Karpas-422 (cell line): Measurements from ENCODE around the gene GRM4. TPM values are rescaled to one million over a fixed set of nuclear protein-coding genes. Genes with fewer than 3 reads are reported as not detected.

Experiments used
- DNase-seq: peaks from one replicate; pipeline ENCODE4 v3.0.0-alpha.2; 2015
- H2AFZ ChIP-seq: fragments of 200-600 bp; sonication (generic); 2 replicates; pipeline ENCODE4 v1.6.1; 2014; ENCODE audit warnings: antibody characterized with exemption, low read length, mixed read lengths
- H3K27ac ChIP-seq: fragments of 200-600 bp; sonication (generic); 2 replicates; pipeline ENCODE4 v1.5.1; 2014; ENCODE audit warnings: mild to moderate bottlenecking, low read length, moderate library complexity
- H3K27me3 ChIP-seq: fragments of 200-600 bp; sonication (generic); 2 replicates; pipeline ENCODE4 v1.6.1; 2014; ENCODE audit warnings: low read length, mixed read lengths
- H3K36me3 ChIP-seq: fragments of 200-600 bp; sonication (generic); 2 replicates; pipeline ENCODE4 v1.6.1; 2014; ENCODE audit warnings: low read length, mixed read lengths; ENCODE audit not compliant: insufficient read depth
- H3K4me1 ChIP-seq: fragments of 200-600 bp; sonication (generic); 2 replicates; pipeline ENCODE4 v1.6.1; 2014; ENCODE audit warnings: mild to moderate bottlenecking, low read length, mixed read lengths
- H3K4me2 ChIP-seq: fragments of 200-600 bp; sonication (generic); 2 replicates; pipeline ENCODE4 v1.6.1; 2014; ENCODE audit warnings: low read length, low read depth, mild to moderate bottlenecking; ENCODE audit not compliant: poor library complexity, severe bottlenecking
- H3K4me3 ChIP-seq: fragments of 200-600 bp; sonication (generic); 2 replicates; pipeline ENCODE4 v1.5.1; 2014; ENCODE audit warnings: mild to moderate bottlenecking, antibody characterized with exemption, low read length, mixed read lengths
- H3K79me2 ChIP-seq: fragments of 200-600 bp; sonication (generic); 2 replicates; pipeline ENCODE4 v1.6.1; 2014; ENCODE audit warnings: mild to moderate bottlenecking, low read length, mixed read lengths
- H3K9ac ChIP-seq: fragments of 200-600 bp; sonication (generic); 2 replicates; pipeline ENCODE4 v1.6.0; 2014; ENCODE audit warnings: low read length
- H3K9me2 ChIP-seq: fragments of 200-600 bp; sonication (generic), shearing (Covaris generic); replicated peaks from 2 replicates; pipeline ENCODE4 v1.6.0; 2014; ENCODE audit warnings: mild to moderate bottlenecking, low read length, moderate library complexity; ENCODE audit not compliant: insufficient read depth
- H3K9me3 ChIP-seq: fragments of 300-700, 200-600 bp; sonication (generic); 2 replicates; pipeline ENCODE4 v1.6.1; 2014; ENCODE audit warnings: low read length, mixed read lengths
- H4K20me1 ChIP-seq: fragments of 200-600 bp; sonication (generic); 2 replicates; pipeline ENCODE4 v1.6.1; 2014; ENCODE audit warnings: mild to moderate bottlenecking, antibody characterized with exemption, low read length, low read depth; ENCODE audit not compliant: insufficient read depth
- total RNA-seq: library from RNA; depleted of rRNA; stranded (reverse); fragments of >200 nt; shearing (Covaris generic); gene quantifications from 2 replicates; pipeline ENCODE4 v1.2.3, GENCODE V29; 2014; ENCODE audit warnings: low replicate concordance

Gene GRM4
- total RNA-seq, 1 experiment from 2014 or later, result not detected

GRCh38 chr6:34095741-34096140 lies 50.1 kb downstream of the GRM4 start:
- H3K36me3 ChIP-seq, result no peaks in the 10 kb centered on the region
- no peak overlapping the region for H3K27ac ChIP-seq
- no peaks in the 10 kb centered on the region for H4K20me1 ChIP-seq
- no peaks in the 10 kb centered on the region for H3K4me1 ChIP-seq
- no peaks in the 10 kb centered on the region for H3K79me2 ChIP-seq
- no peak overlapping the region for H2AFZ ChIP-seq
- H3K9me3 ChIP-seq, result no peaks in the 10 kb centered on the region
- H3K4me2 ChIP-seq, result no peak overlapping the region
- H3K4me3 ChIP-seq, result no peak overlapping the region
- H3K9ac ChIP-seq, result no peak overlapping the region
- no peak for DNase-seq
- no peaks in the 10 kb centered on the region for H3K9me2 ChIP-seq
- no peaks in the 10 kb centered on the region for H3K27me3 ChIP-seq

GRCh38 chr6:34095136-34095505 lies 50.8 kb downstream of the GRM4 start:
- Histone ChIP-seq H3K9ac (no peak overlapping the region), H3K27me3 (no peaks in the 10 kb centered on the region), H3K4me2 (no peak overlapping the region), H3K4me3 (no peak overlapping the region), H3K4me1 (no peaks in the 10 kb centered on the region), H3K9me2 (no peaks in the 10 kb centered on the region), H2AFZ (no peak overlapping the region), H3K36me3 (no peaks in the 10 kb centered on the region), H4K20me1 (no peaks in the 10 kb centered on the region), H3K27ac (no peak overlapping the region), H3K9me3 (no peaks in the 10 kb centered on the region), H3K79me2 (no peaks in the 10 kb centered on the region)
- DNase-seq, result no peak

GRCh38 chr6:34094474-34095135 lies 51.3 kb downstream of the GRM4 start:
- no peak for DNase-seq
- H3K4me2 ChIP-seq, result no peak overlapping the region
- H3K9ac ChIP-seq, result no peak overlapping the region
- no peaks in the 10 kb centered on the region for H3K36me3 ChIP-seq
- no peak overlapping the region for H3K4me3 ChIP-seq
- no peaks in the 10 kb centered on the region for H3K27me3 ChIP-seq
- H2AFZ ChIP-seq, result no peak overlapping the region
- no peaks in the 10 kb centered on the region for H3K9me3 ChIP-seq
- no peaks in the 10 kb centered on the region for H3K4me1 ChIP-seq
- no peaks in the 10 kb centered on the region for H3K79me2 ChIP-seq
- no peaks in the 10 kb centered on the region for H4K20me1 ChIP-seq
- H3K9me2 ChIP-seq, result no peaks in the 10 kb centered on the region
- H3K27ac ChIP-seq, result no peak overlapping the region

GRCh38 chr6:34093854-34094430 lies 51.9 kb downstream of the GRM4 start:
- Histone ChIP-seq H3K9me3 (no peaks in the 10 kb centered on the region), H3K4me2 (no peak overlapping the region), H3K4me1 (no peaks in the 10 kb centered on the region), H2AFZ (no peak overlapping the region), H3K9me2 (no peaks in the 10 kb centered on the region), H4K20me1 (no peaks in the 10 kb centered on the region), H3K27me3 (no peaks in the 10 kb centered on the region), H3K79me2 (no peaks in the 10 kb centered on the region), H3K36me3 (no peaks in the 10 kb centered on the region), H3K9ac (no peak overlapping the region), H3K4me3 (no peak overlapping the region), H3K27ac (no peak overlapping the region)
- DNase-seq, result no peak

GRCh38 chr6:34093206-34093605 lies 52.7 kb downstream of the GRM4 start:
- no peak overlapping the region for H3K4me2 ChIP-seq
- no peaks in the 10 kb centered on the region for H4K20me1 ChIP-seq
- no peaks in the 10 kb centered on the region for H3K4me1 ChIP-seq
- H3K4me3 ChIP-seq, result no peak overlapping the region
- H3K27me3 ChIP-seq, result no peaks in the 10 kb centered on the region
- no peaks in the 10 kb centered on the region for H3K36me3 ChIP-seq
- no peak overlapping the region for H3K9ac ChIP-seq
- H2AFZ ChIP-seq, result no peak overlapping the region
- H3K9me2 ChIP-seq, result no peaks in the 10 kb centered on the region
- no peak for DNase-seq
- no peak overlapping the region for H3K27ac ChIP-seq
- no peaks in the 10 kb centered on the region for H3K79me2 ChIP-seq
- H3K9me3 ChIP-seq, result no peaks in the 10 kb centered on the region

- no peaks in the 10 kb centered on the region for H3K79me2 ChIP-seq
- no peak overlapping the region for H3K27ac ChIP-seq
- H3K27me3 ChIP-seq, result no peaks in the 10 kb centered on the region
- H3K9me3 ChIP-seq, result no peaks in the 10 kb centered on the region
- no peak for DNase-seq
- H3K36me3 ChIP-seq, result no peaks in the 10 kb centered on the region
- H3K9ac ChIP-seq, result no peak overlapping the region
- no peaks in the 10 kb centered on the region for H4K20me1 ChIP-seq
- H3K4me2 ChIP-seq, result no peak overlapping the region
- H3K4me3 ChIP-seq, result no peak overlapping the region
- no peak overlapping the region for H2AFZ ChIP-seq
- H3K4me1 ChIP-seq, result no peaks in the 10 kb centered on the region
- H3K9me2 ChIP-seq, result no peaks in the 10 kb centered on the region
Observed at GRCh38 chr6:34092631-34093030, 53.3 kb downstream of the GRM4 start.

- Histone ChIP-seq H3K9ac (no peak overlapping the region), H3K27me3 (no peaks in the 10 kb centered on the region), H3K36me3 (no peaks in the 10 kb centered on the region), H2AFZ (no peak overlapping the region), H3K9me3 (no peaks in the 10 kb centered on the region), H3K4me2 (no peak overlapping the region), H3K4me1 (no peaks in the 10 kb centered on the region), H4K20me1 (no peaks in the 10 kb centered on the region), H3K79me2 (no peaks in the 10 kb centered on the region), H3K27ac (no peak overlapping the region), H3K4me3 (no peak overlapping the region), H3K9me2 (no peaks in the 10 kb centered on the region)
- no peak for DNase-seq
Observed at GRCh38 chr6:34090935-34091334, 55.0 kb downstream of the GRM4 start.

GRCh38 chr6:34090529-34090928 lies 55.4 kb downstream of the GRM4 start:
- Histone ChIP-seq H3K4me1 (no peaks in the 10 kb centered on the region), H3K9me2 (no peaks in the 10 kb centered on the region), H3K36me3 (no peaks in the 10 kb centered on the region), H3K79me2 (no peaks in the 10 kb centered on the region), H3K27me3 (no peaks in the 10 kb centered on the region), H4K20me1 (no peaks in the 10 kb centered on the region), H3K4me2 (no peak overlapping the region), H3K27ac (no peak overlapping the region), H3K4me3 (no peak overlapping the region), H3K9me3 (no peaks in the 10 kb centered on the region), H3K9ac (no peak overlapping the region), H2AFZ (no peak overlapping the region)
- DNase-seq, result no peak
